WTC11 (cell line): ENCODE measurements around the gene TMEM225B. TPM values are rescaled to one million over a fixed set of nuclear protein-coding genes. Genes with fewer than 3 reads are reported as not detected.

Experiments
- ATAC-seq: fragments of 200-7000 bp; cut with Tn5 transposase; 2 replicates; pipeline ENCODE4 v1.10.0; 2021; ENCODE audit warnings: mild to moderate bottlenecking, moderate library complexity
- CTCF ChIA-PET: fragments of 300-600 bp; sonication (Branson Sonifier 250); formaldehyde crosslinking; loops from one replicate; lab custom pipeline; 2021; ENCODE audit warnings: antibody characterized with exemption; lab: Charles Lee
- POLR2A ChIA-PET: fragments of 350-600 bp; sonication (Branson Sonifier 250); formaldehyde crosslinking; loops from one replicate; lab custom pipeline; 2021; ENCODE audit warnings: antibody characterized with exemption; lab: Charles Lee
- DNase-seq: peaks from one replicate; pipeline ENCODE4 v3.0.0; 2021; ENCODE audit warnings: low spot score
- H3K27ac Mint-ChIP-seq: 2 replicates; pipeline ENCODE4 v1.8.0; 2021; ENCODE audit warnings: mixed read lengths
- H3K27me3 Mint-ChIP-seq: 2 replicates; pipeline ENCODE4 v1.8.0; 2021; ENCODE audit warnings: low read depth, mild to moderate bottlenecking, moderate library complexity, mixed read lengths
- H3K36me3 Mint-ChIP-seq: 2 replicates; pipeline ENCODE4 v1.8.0; 2021; ENCODE audit warnings: mixed read lengths
- H3K4me1 Mint-ChIP-seq: 2 replicates; pipeline ENCODE4 v1.8.0; 2022; ENCODE audit warnings: mixed read lengths
- H3K4me3 Mint-ChIP-seq: 2 replicates; pipeline ENCODE4 v1.8.0; 2021; ENCODE audit warnings: mild to moderate bottlenecking, moderate library complexity, mixed read lengths
- H3K9me3 Mint-ChIP-seq: 2 replicates; pipeline ENCODE4 v1.8.0; 2021; ENCODE audit warnings: mixed read lengths
- FOXJ3 ChIP-seq: sonication (generic); formaldehyde crosslinking; IDR thresholded peaks from 2 replicates; pipeline ENCODE4 v1.9.0; 2021; ENCODE audit warnings: missing genetic modification reagents, mild to moderate bottlenecking, borderline replicate concordance
- FOXK1 ChIP-seq: sonication (generic); formaldehyde crosslinking; IDR thresholded peaks from 2 replicates; pipeline ENCODE4 v1.8.0; 2022; ENCODE audit warnings: mild to moderate bottlenecking, moderate library complexity, missing genetic modification reagents
- GRHL2 ChIP-seq: fragments of 250-450 bp; sonication (Bioruptor Pico); IDR thresholded peaks from 2 replicates; pipeline ENCODE4 v1.8.0; 2022; ENCODE audit warnings: mild to moderate bottlenecking, moderate library complexity; ENCODE audit not compliant: insufficient replicate concordance, severe bottlenecking
- GTF2I ChIP-seq: fragments of 250-450 bp; sonication (Bioruptor Pico); conservative IDR thresholded peaks from 2 replicates; pipeline ENCODE4 v1.4.0; 2021; ENCODE audit warnings: mild to moderate bottlenecking
- NR3C1 ChIP-seq: sonication (generic); formaldehyde crosslinking; conservative IDR thresholded peaks from 2 replicates; pipeline ENCODE4 v1.8.1; 2023; ENCODE audit warnings: low read depth, mild to moderate bottlenecking, missing genetic modification reagents
- RELA ChIP-seq: sonication (generic); formaldehyde crosslinking; IDR thresholded peaks from 2 replicates; pipeline ENCODE4 v1.8.1; 2022; ENCODE audit warnings: missing genetic modification reagents, mild to moderate bottlenecking, borderline replicate concordance
- SMAD3 ChIP-seq: sonication (generic); formaldehyde crosslinking; IDR thresholded peaks from 2 replicates; pipeline ENCODE4 v1.8.0; 2022; ENCODE audit warnings: missing genetic modification reagents, mild to moderate bottlenecking, borderline replicate concordance
- SMAD4 ChIP-seq: sonication (generic); formaldehyde crosslinking; IDR thresholded peaks from 2 replicates; pipeline ENCODE4 v1.8.0; 2022; ENCODE audit warnings: mild to moderate bottlenecking, missing genetic modification reagents
- TCF7 ChIP-seq: sonication (generic); formaldehyde crosslinking; IDR thresholded peaks from 2 replicates; pipeline ENCODE4 v1.8.0; 2022; ENCODE audit warnings: mild to moderate bottlenecking, low read depth, missing genetic modification reagents, moderate library complexity
- TEAD4 ChIP-seq: sonication (generic); formaldehyde crosslinking; IDR thresholded peaks from 2 replicates; pipeline ENCODE4 v1.8.0; 2022; ENCODE audit warnings: mild to moderate bottlenecking, missing genetic modification reagents
- ZBTB21 ChIP-seq: sonication (generic); formaldehyde crosslinking; IDR thresholded peaks from 2 replicates; pipeline ENCODE4 v1.8.1; 2023; ENCODE audit warnings: mild to moderate bottlenecking, missing genetic modification reagents, borderline replicate concordance
- ZNF263 ChIP-seq: sonication (generic); formaldehyde crosslinking; IDR thresholded peaks from 2 replicates; pipeline ENCODE4 v1.8.1; 2022; ENCODE audit warnings: low read depth, mild to moderate bottlenecking, moderate library complexity, missing genetic modification reagents
- ZNF396 ChIP-seq: fragments of 250-450 bp; sonication (Bioruptor Pico); IDR thresholded peaks from 2 replicates; pipeline ENCODE4 v1.8.0; 2021; ENCODE audit warnings: mild to moderate bottlenecking, moderate library complexity, borderline replicate concordance
- total RNA-seq: library from RNA; stranded (reverse); gene quantifications from 3 replicates; pipeline ENCODE4 v1.2.3, GENCODE V29; 2021
- TF ChIP-seq, protein P1 (sequence below): sonication (generic); formaldehyde crosslinking; IDR thresholded peaks from 2 replicates; pipeline ENCODE4 v1.8.0; 2023; ENCODE audit warnings: missing genetic modification reagents, mild to moderate bottlenecking, borderline replicate concordance
- TF ChIP-seq, protein P2 (sequence below): sonication (generic); formaldehyde crosslinking; IDR thresholded peaks from 2 replicates; pipeline ENCODE4 v1.8.1; 2022; ENCODE audit warnings: low read depth, mild to moderate bottlenecking, moderate library complexity, missing genetic modification reagents, borderline replicate concordance
- TF ChIP-seq, protein P3 (sequence below): sonication (generic); formaldehyde crosslinking; IDR thresholded peaks from 2 replicates; pipeline ENCODE4 v1.8.0; 2022; ENCODE audit warnings: mild to moderate bottlenecking, missing genetic modification reagents
- TF ChIP-seq, protein P4 (sequence below): sonication (generic); formaldehyde crosslinking; IDR thresholded peaks from 2 replicates; pipeline ENCODE4 v1.8.0; 2022; ENCODE audit warnings: mild to moderate bottlenecking, missing genetic modification reagents
- TF ChIP-seq, protein P5 (sequence below): sonication (generic); formaldehyde crosslinking; IDR thresholded peaks from 2 replicates; pipeline ENCODE4 v1.8.1; 2022; ENCODE audit warnings: mild to moderate bottlenecking, moderate library complexity, missing genetic modification reagents

The TMEM225B gene
- total RNA-seq, 1 experiment from 2014 or later, result 0.81 TPM

DNA sequence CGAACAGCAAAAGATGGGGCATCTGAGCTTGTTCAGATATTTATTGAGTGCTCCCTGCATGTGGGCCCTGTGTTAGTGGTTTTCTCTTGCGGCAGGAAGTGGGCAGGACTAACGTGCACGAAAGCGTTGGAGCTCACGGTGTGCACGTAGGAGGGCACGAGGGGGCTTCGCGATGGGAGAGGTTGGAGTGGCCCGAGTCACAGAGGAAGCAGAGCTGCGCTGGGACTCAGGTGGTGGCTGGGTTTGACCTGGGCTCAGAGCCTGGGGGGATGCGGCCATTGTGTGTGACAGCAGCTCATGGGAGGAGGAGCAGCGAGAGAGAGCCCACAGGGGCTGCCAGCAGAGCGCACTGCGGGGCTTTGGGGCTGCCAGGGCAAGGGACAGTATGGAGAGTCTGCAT lies 26.4 kb downstream of the TMEM225B start (continued):
- TF ChIP-seq, protein P1, sequence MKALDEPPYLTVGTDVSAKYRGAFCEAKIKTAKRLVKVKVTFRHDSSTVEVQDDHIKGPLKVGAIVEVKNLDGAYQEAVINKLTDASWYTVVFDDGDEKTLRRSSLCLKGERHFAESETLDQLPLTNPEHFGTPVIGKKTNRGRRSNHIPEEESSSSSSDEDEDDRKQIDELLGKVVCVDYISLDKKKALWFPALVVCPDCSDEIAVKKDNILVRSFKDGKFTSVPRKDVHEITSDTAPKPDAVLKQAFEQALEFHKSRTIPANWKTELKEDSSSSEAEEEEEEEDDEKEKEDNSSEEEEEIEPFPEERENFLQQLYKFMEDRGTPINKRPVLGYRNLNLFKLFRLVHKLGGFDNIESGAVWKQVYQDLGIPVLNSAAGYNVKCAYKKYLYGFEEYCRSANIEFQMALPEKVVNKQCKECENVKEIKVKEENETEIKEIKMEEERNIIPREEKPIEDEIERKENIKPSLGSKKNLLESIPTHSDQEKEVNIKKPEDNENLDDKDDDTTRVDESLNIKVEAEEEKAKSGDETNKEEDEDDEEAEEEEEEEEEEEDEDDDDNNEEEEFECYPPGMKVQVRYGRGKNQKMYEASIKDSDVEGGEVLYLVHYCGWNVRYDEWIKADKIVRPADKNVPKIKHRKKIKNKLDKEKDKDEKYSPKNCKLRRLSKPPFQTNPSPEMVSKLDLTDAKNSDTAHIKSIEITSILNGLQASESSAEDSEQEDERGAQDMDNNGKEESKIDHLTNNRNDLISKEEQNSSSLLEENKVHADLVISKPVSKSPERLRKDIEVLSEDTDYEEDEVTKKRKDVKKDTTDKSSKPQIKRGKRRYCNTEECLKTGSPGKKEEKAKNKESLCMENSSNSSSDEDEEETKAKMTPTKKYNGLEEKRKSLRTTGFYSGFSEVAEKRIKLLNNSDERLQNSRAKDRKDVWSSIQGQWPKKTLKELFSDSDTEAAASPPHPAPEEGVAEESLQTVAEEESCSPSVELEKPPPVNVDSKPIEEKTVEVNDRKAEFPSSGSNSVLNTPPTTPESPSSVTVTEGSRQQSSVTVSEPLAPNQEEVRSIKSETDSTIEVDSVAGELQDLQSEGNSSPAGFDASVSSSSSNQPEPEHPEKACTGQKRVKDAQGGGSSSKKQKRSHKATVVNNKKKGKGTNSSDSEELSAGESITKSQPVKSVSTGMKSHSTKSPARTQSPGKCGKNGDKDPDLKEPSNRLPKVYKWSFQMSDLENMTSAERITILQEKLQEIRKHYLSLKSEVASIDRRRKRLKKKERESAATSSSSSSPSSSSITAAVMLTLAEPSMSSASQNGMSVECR (CRISPR knock-in tag), result no peak
- TF ChIP-seq, protein P2, sequence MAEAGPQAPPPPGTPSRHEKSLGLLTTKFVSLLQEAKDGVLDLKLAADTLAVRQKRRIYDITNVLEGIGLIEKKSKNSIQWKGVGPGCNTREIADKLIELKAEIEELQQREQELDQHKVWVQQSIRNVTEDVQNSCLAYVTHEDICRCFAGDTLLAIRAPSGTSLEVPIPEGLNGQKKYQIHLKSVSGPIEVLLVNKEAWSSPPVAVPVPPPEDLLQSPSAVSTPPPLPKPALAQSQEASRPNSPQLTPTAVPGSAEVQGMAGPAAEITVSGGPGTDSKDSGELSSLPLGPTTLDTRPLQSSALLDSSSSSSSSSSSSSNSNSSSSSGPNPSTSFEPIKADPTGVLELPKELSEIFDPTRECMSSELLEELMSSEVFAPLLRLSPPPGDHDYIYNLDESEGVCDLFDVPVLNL (CRISPR knock-in tag), result no peak
- TF ChIP-seq SMAD3 (CRISPR knock-in tag) (no peak), NR3C1 (no peak), SMAD4 (no peak), ZBTB21 (no peak), GRHL2 (CRISPR knock-in tag) (no peak)
- TF ChIP-seq, protein P3, sequence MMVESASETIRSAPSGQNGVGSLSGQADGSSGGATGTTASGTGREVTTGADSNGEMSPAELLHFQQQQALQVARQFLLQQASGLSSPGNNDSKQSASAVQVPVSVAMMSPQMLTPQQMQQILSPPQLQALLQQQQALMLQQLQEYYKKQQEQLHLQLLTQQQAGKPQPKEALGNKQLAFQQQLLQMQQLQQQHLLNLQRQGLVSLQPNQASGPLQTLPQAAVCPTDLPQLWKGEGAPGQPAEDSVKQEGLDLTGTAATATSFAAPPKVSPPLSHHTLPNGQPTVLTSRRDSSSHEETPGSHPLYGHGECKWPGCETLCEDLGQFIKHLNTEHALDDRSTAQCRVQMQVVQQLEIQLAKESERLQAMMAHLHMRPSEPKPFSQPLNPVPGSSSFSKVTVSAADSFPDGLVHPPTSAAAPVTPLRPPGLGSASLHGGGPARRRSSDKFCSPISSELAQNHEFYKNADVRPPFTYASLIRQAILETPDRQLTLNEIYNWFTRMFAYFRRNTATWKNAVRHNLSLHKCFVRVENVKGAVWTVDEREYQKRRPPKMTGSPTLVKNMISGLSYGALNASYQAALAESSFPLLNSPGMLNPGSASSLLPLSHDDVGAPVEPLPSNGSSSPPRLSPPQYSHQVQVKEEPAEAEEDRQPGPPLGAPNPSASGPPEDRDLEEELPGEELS (CRISPR knock-in tag), result no peak
- TF ChIP-seq, all 79 proteins: peak for 0

DNA sequence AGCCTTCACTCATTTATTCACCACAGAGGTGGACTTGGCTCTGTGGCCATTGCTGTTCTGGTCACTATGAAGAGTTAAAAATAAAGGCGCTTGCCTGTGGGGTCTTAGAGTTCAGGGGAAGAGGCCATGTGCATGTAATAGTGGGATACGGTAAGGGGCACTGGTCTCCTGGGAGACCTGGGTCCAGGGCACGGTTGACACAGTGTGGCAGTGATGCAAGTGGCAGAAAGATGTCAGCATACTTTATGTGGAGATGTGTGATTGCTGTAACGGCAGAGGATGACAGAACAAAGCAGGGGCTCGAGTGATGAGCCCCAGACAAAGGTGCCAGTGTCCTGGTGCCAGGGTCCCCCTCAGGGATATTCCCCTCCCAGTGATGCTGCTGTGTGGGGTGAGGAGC lies 27.3 kb downstream of the TMEM225B start:
- Mint-ChIP-seq H3K36me3 (peaks cover 83% of the 10 kb centered on the region), H3K9me3 (no peaks in the 10 kb centered on the region), H3K27me3 (no peaks in the 10 kb centered on the region), H3K27ac (no peak overlapping the region), H3K4me3 (no peak overlapping the region), H3K4me1 (peaks cover 17% of the 10 kb centered on the region)
- TF ChIP-seq RELA (CRISPR knock-in tag) (no peak), TEAD4 (CRISPR knock-in tag) (no peak), FOXK1 (CRISPR knock-in tag) (no peak), GTF2I (no peak), ZNF263 (CRISPR knock-in tag) (no peak), FOXJ3 (no peak), TCF7 (CRISPR knock-in tag) (no peak), ZNF396 (no peak)
- TF ChIP-seq, protein P4, sequence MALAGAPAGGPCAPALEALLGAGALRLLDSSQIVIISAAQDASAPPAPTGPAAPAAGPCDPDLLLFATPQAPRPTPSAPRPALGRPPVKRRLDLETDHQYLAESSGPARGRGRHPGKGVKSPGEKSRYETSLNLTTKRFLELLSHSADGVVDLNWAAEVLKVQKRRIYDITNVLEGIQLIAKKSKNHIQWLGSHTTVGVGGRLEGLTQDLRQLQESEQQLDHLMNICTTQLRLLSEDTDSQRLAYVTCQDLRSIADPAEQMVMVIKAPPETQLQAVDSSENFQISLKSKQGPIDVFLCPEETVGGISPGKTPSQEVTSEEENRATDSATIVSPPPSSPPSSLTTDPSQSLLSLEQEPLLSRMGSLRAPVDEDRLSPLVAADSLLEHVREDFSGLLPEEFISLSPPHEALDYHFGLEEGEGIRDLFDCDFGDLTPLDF (CRISPR knock-in tag), result no peak
- TF ChIP-seq, protein P5, sequence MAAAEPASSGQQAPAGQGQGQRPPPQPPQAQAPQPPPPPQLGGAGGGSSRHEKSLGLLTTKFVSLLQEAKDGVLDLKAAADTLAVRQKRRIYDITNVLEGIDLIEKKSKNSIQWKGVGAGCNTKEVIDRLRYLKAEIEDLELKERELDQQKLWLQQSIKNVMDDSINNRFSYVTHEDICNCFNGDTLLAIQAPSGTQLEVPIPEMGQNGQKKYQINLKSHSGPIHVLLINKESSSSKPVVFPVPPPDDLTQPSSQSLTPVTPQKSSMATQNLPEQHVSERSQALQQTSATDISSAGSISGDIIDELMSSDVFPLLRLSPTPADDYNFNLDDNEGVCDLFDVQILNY (CRISPR knock-in tag), result no peak
- ATAC-seq (no peak), DNase-seq (no peak)
- CTCF ChIA-PET, result no interaction called here
- POLR2A ChIA-PET, result no interaction called here
